GM21526 (cell line): ENCODE data around the gene SUSD6.
"Not testable (repeated sequence)": the region's sequence is repeated elsewhere in the genome, so short reads cannot be mapped to it uniquely, and the experiment has no call there.

Experiments used
- ATAC-seq: cut with Tn5 transposase; IDR thresholded peaks from one replicate; pipeline ENCODE4 v1.9.1; 2021; ENCODE audit warnings: moderate library complexity; ENCODE audit not compliant: unreplicated experiment, low FRiP score

Gene SUSD6

DNA sequence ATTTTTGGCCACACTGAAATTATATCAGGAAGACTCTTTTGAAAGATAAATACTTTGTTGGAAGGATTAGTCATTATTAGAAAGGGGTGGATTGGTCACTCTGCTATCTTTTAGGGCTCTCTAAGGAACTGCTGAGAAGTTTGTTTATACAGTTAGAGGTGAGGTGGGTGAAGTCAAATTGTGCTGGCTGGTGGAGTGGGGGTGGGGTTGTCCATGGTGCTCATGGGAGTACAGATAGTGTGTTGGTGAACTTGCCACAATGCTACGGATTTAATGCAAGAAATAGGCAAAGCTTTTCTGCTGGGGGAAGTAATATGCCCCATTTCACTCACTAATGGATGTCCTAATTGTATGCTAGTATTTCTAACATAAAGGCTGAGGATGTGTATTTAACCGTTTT lies 35.8 kb downstream of the SUSD6 start:
- no peak for ATAC-seq

DNA sequence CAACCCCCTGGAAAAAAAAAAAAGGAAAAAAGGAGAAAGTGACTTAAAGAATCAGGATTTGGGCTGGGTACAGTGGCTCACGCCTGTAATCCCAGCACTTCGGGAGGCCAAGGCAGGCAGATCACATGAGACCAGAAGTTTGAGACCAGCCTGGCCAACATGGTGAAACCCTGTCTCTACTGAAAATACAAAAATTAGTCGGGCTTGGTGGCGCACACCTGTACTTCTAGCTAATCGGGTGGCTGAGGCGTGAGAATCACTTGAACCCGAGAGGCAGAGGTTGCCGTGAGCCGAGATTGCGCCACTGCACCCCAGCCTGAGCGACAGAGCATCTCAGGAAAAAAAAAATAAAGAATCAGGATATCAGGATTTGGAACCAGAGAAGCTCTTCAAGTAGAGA lies 36.2 kb downstream of the SUSD6 start:
- ATAC-seq: not testable (repeated sequence)

- no peak for ATAC-seq
These were observed 37.4 kb downstream of the SUSD6 start for GRCh38 chr14:69648480-69649451.

DNA sequence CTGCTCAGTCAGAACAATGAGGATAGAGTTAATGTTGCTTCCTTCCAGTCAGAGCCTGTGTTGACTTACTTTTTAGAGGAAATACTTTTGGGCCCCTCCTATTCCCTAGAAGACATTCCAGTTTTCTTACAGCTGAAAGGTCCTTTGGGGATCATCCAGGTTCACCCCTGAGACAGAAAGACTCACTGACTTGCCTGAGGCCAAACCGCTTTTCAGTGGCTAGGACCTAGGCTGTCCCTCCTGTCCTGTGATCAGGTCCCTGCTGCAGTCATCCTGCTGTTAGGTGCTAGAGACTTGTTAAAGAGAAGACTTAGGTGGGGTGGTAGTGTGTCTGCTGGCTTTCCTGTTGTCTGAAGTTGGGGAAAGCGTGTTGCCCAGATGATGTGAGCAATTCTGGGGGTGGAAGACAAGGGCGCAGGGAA lies 39.6 kb downstream of the SUSD6 start:
- no peak for ATAC-seq

GRCh38 chr14:69651664-69652063 lies 40.3 kb downstream of the SUSD6 start:
- ATAC-seq: no peak

DNA sequence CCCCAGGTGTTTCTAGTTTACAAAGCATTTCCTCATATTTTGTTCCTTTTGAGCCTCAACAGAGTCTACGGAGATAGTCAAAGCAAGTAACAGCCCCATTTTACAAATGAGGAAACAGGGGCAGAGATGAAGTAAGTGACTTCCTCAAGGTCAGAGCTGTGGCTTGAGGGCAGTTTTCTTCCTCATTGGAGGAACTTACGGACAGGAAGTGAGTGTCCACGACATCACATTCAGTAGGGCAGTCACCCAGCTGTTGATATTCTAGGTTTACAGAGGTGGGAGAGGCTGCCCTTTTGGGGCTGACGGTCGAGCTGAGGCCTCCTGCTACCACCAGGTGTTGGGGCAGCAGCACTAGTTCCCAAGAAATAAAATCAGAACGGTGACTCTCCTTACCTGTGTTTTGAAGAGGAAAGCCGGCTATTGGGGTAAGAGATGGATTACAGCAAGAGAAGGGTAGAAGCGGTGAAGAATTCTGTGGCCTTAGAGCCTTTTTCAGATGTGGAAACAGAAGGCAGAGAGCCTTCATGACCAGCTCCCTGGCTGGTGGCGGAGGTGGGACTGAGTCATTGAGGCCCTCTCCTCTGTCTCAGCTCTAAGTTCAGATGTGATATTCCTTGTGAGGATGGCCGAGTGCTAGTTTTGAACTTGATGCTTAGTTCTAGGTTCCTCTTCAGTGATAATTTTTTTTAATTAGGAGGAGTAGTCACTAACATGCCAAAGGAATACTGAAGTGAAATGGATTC lies 41.7 kb downstream of the SUSD6 start:
- ATAC-seq: no peak

DNA sequence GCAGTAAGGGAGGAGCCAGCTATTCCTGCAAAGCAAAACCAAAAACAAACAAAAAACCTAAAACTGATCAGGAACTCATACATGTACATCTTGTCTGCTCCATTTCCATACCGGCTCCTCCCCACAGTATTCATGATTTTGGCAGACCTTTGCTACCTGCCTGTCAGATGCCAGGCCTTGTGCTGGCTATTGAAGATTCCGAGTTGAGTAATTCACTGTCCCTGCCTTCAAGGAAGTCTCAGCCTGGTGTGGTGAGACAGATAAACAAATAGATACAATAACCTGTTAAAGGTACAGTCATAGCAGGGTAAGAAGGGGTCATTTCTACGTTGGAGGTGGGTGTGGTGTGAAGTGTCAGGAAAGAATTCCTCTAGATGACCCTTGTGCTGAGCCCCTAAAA lies 42.7 kb downstream of the SUSD6 start:
- ATAC-seq: no peak

GRCh38 chr14:69657950-69658355 lies 46.6 kb downstream of the SUSD6 start:
- ATAC-seq: no peak

GRCh38 chr14:69658664-69659261 lies 47.4 kb downstream of the SUSD6 start:
- ATAC-seq: no peak

- ATAC-seq: no peak
These were observed 49.2 kb downstream of the SUSD6 start for GRCh38 chr14:69660344-69661193.

DNA sequence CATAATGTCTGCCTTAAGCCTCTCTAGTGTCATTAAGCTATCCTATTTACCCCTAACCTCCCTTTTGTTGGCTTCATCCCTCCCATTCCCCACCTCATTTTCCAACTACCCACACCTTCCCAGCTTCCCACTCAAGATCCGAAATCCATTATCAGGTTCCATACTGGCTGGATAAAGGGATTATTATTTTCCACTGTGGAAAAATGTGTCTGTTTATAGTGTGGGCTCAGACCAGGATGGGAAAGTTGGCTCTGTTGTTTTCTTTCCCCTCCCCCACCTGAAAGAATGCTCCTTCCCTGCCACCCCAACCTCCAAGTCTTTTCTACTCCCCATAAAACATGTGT lies 49.8 kb downstream of the SUSD6 start:
- ATAC-seq: no peak

DNA sequence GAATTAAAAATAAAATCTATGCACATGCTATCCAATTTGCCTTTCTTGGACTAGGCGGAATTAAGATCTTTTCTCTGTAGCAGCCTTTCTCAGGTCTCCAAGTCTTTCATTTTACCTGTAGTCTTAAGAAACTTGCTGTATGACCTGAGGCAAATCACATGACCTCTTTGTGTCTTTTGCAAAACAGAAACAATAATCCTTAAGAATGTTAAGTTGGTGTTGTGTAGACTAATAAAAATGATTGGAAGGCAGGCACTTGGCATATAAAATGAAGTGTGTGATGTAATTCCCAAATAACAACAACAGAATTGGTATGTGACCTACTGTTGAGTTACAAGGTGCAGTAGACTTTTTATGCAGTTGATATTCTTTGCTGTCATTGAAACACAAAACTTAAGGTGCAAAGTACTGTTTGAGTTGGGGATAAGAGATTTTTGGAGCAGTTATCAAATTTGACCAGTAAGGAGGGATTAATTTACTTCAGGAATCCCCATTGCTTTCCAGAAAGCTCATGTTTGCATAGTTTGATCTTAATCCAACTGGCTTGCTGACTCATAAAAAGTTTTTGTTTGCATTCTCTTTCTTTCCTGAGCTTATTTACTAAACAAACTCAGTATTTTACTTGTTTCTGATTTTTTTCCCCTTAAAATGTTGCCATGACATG lies 51.4 kb downstream of the SUSD6 start:
- ATAC-seq: no peak

- ATAC-seq: no peak
These were observed 51.9 kb downstream of the SUSD6 start for GRCh38 chr14:69663300-69663643.

DNA sequence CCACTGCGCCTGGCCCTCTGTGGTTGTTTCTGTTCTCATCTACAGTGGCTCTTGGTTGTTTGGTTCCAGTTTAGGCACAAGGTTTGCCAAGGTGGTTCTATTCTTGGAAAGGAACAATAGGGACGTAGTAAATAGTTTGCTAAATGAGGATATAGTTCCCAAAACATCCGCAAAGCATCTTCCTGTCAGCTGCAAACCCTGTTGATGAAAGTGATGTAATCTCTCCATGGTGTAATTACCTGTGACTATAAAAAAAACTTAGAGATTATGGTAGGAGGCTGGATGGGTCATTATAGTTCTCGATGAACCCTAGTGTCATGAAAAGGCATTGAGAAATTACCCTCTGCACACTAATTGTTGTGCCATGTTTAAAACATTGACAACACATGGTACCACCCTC lies 52.9 kb downstream of the SUSD6 start:
- ATAC-seq: no peak

DNA sequence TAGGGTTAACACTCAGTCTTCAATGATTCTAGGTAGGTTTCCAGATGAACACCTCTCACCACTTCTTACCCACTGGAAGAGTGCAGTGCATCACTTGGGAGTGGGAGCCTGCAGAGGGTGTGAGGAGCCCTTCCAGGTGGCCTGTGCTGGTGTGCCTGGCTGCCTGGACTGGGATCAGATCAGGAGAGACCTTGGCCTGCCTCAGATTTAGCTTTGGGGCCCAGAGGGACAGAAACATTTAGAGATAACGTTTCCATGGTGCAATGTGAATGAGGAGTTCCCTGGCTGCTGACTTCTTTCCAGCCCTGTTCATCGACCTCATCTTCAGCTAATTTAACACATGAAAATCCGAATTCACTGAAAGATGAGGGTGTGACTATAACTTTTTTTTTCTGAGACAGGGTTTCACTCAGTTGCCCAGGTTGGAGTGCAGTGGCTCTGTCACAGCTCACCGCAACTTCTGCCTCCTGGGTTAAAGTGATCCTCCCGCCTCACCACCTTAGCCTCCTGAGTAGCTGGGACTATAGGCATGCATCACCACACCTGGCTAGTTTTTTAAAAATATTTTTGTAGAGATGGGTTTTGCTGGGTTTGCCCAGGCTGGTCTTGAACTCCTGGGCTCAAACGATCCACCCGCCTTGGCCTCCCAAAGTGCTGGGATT lies 53.6 kb downstream of the SUSD6 start:
- ATAC-seq: no peak

- ATAC-seq: no peak
These were observed 54.2 kb downstream of the SUSD6 start for GRCh38 chr14:69665631-69666030.

DNA sequence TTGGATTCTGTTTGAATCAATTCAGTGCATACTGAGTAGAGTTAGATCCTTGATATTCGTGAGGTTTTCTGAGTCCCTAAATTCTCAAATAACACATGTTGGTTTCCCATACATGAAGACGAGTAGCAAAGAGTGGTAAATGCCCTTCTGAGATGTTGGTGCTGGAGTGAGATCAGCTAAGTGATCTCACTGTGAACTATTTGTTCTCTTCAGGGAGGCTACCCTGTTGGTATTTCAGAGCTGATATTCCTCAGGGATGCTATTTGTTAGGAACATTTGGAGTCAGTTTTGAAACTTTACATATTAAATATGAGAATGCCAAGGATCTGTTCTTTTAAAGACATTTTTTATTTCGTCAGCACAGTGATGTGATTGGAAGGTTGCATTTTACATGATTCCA lies 54.7 kb downstream of the SUSD6 start:
- no peak for ATAC-seq

DNA sequence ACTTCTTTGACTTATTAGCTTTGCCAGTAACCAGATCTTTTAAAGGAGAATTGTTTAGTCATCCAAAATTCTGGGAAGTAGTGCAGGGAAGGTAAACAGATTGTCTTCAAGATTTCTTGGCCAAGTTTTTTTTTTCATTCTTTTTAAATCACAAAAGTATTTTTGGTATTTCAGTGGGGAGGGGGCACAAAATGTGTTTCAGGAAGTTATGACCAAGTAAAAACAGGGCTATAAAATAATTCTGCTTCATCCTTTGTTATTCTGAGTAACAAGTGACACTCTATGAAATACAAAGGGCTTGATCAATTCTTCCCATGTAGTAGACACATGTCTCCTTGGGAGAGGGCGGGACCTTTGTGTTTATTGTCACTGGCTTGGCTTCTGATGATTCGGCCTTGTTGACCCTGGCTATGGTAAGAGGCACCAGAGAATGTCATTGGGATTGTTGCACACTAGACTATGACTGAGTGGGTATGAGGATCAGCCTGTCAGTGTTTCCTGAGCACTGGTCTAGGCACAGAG lies 55.4 kb downstream of the SUSD6 start:
- no peak for ATAC-seq

- ATAC-seq: peak; percentile 36
These were observed 56.5 kb downstream of the SUSD6 start for GRCh38 chr14:69667938-69668335.
